Upper lobe of left lung (tissue), 4 donors: Measurements from ENCODE around the gene TREML4.
"Not testable (repeated sequence)": the region's sequence is repeated elsewhere in the genome, so short reads cannot be mapped to it uniquely, and the experiment has no call there.

Source experiments
- EP300 ChIP-seq, 4 donors: sonication (generic); formaldehyde crosslinking; IDR thresholded peaks; one replicate each; pipeline ENCODE4 v1.5.1; 2017; ENCODE audit warnings: antibody characterized with exemption in 4 of 4, control low read depth in 2 of 4
- POLR2A ChIP-seq, 4 donors: fragments of 450-650 bp; IDR thresholded peaks; one replicate each; pipeline ENCODE4 v1.5.1; 2016 to 2017; ENCODE audit warnings: antibody characterized with exemption in 4 of 4, mild to moderate bottlenecking in 2 of 4
- TF ChIP-seq, protein P1 (sequence below), 6 experiments: fragments of 450-650 bp in 4 of 6; fragments of 200-600 bp in 2 of 6; sonication (generic) in 2 of 6; IDR thresholded peaks; one replicate each; pipeline ENCODE4 v1.5.1; 2016 to 2019; ENCODE audit warnings: antibody characterized with exemption in 6 of 6

DNA sequence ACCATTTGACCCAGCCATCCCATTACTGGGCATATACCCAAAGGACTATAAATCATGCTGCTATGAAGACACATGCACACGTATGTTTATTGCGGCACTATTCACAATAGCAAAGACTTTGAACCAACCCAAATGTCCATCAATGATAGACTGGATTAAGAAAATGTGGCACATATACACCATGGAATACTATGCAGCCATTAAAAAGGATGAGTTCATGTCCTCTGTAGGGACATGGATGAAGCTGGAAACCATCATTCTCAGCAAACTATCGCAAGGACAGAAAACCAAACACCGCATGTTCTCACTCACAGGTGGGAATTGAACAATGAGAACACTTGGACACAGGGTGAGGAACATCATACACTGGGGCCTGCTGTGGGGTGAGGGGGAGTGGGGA, 18.4 kb downstream of the TREML4 start:
- TF ChIP-seq, protein P1, sequence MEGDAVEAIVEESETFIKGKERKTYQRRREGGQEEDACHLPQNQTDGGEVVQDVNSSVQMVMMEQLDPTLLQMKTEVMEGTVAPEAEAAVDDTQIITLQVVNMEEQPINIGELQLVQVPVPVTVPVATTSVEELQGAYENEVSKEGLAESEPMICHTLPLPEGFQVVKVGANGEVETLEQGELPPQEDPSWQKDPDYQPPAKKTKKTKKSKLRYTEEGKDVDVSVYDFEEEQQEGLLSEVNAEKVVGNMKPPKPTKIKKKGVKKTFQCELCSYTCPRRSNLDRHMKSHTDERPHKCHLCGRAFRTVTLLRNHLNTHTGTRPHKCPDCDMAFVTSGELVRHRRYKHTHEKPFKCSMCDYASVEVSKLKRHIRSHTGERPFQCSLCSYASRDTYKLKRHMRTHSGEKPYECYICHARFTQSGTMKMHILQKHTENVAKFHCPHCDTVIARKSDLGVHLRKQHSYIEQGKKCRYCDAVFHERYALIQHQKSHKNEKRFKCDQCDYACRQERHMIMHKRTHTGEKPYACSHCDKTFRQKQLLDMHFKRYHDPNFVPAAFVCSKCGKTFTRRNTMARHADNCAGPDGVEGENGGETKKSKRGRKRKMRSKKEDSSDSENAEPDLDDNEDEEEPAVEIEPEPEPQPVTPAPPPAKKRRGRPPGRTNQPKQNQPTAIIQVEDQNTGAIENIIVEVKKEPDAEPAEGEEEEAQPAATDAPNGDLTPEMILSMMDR (IDR thresholded peaks at IDR 0.05): not testable (repeated sequence)
- TF ChIP-seq EP300, POLR2A (IDR thresholded peaks at IDR 0.05): not testable (repeated sequence)
